Kidney epithelial cell (primary cell): ENCODE measurements around the gene SLC25A21. TPM values are rescaled to one million over a fixed set of nuclear protein-coding genes. Genes with fewer than 3 reads are reported as not detected.

Experiments used
- DNase-seq: peaks from one replicate; pipeline ENCODE4 v3.0.0-alpha.2; 2010; ENCODE audit warnings: low read depth
- H3K27me3 ChIP-seq: 2 replicates; pipeline ENCODE4 v1.6.0; 2011; ENCODE audit warnings: low read length; ENCODE audit not compliant: control insufficient read depth, insufficient read depth
- H3K36me3 ChIP-seq: 2 replicates; pipeline ENCODE4 v1.5.1; 2011; ENCODE audit warnings: low read length; ENCODE audit not compliant: control insufficient read depth, insufficient read depth
- H3K4me3 ChIP-seq: 2 replicates; pipeline ENCODE4 v1.5.1; 2011; ENCODE audit warnings: low read depth, mild to moderate bottlenecking, control low read depth, low read length
- CTCF ChIP-seq: IDR thresholded peaks from 2 replicates; pipeline ENCODE4 v1.5.1; 2011; ENCODE audit warnings: mild to moderate bottlenecking, moderate library complexity, low read length, control low read depth, inconsistent platforms; ENCODE audit not compliant: insufficient read depth, poor library complexity, severe bottlenecking
- total RNA-seq: library from RNA; depleted of rRNA; stranded (reverse); fragments of >200 nt; gene quantifications from 2 replicates; pipeline ENCODE4 v1.2.3, GENCODE V29; 2015

SLC25A21 gene
- total RNA-seq, 1 donor from 2014 or later, result 2.1 TPM

- peak overlapping the region; percentile 61 for H3K4me3 ChIP-seq
- no peaks in the 10 kb centered on the region for H3K36me3 ChIP-seq
- no peak for DNase-seq
Observed at GRCh38 chr14:37172936-37173614, 669 bp upstream of the SLC25A21 start.

DNA sequence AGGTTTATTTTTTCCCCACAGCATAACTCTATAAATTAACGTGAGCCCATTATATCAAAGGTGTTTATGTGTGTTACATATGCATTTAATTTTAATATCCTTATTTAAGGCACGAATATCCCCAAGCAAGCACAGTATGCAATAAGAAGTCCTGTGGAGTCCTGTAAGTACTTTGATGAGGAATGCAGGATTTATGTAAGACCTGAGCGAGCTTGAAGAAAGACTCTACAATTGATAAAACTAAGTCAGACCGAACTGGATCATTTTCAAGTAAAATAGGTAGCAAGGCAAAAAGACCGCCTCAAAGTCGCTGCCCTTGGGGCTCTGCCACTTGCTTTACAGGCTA, 755 bp downstream of the SLC25A21 start:
- no peaks in the 10 kb centered on the region for H3K36me3 ChIP-seq
- no peaks in the 10 kb centered on the region for H3K27me3 ChIP-seq
- H3K4me3 ChIP-seq, result peak overlapping the region; percentile 61
- no peak for DNase-seq
- TF ChIP-seq CTCF, result no peak

More at GRCh38 chr14:37172936-37173614, 669 bp upstream of the SLC25A21 start:
- no peak for TF ChIP-seq CTCF
- no peaks in the 10 kb centered on the region for H3K27me3 ChIP-seq

GRCh38 chr14:37170993-37171392, 1.4 kb downstream of the SLC25A21 start:
- no peak overlapping the region for H3K4me3 ChIP-seq
- no peaks in the 10 kb centered on the region for H3K36me3 ChIP-seq
- no peak for DNase-seq

GRCh38 chr14:37170237-37170636, 2.2 kb downstream of the SLC25A21 start:
- DNase-seq, result no peak

More at GRCh38 chr14:37170993-37171392, 1.4 kb downstream of the SLC25A21 start:
- H3K27me3 ChIP-seq, result no peaks in the 10 kb centered on the region
- no peak for TF ChIP-seq CTCF

DNA sequence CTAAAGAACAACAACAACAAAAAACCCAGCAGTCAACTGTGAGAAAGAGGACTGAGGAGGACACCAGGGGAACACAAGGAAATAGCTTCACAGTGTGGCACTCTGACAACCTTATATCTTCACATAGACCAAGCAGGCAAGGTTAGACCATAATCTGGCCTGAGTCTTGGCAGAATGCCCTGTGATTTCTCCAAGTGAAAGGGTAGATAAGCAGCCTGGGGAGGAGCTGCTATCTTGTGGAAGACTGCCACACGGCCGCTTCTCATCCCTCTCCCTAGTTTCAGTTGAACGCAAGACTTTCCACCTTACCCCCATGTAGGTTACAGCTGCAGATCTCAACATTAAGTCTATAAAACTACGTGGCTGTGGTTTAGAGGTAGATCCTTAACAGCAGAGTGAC, 3.7 kb downstream of the SLC25A21 start:
- DNase-seq, result no peak
- no peak for TF ChIP-seq CTCF
- no peak overlapping the region for H3K4me3 ChIP-seq

More at GRCh38 chr14:37170237-37170636, 2.2 kb downstream of the SLC25A21 start:
- no peaks in the 10 kb centered on the region for H3K27me3 ChIP-seq
- no peak for TF ChIP-seq CTCF
- H3K4me3 ChIP-seq, result no peak overlapping the region
- H3K36me3 ChIP-seq, result no peaks in the 10 kb centered on the region

More for the DNA sequence above, 3.7 kb downstream of the SLC25A21 start:
- no peaks in the 10 kb centered on the region for H3K27me3 ChIP-seq
- H3K36me3 ChIP-seq, result no peaks in the 10 kb centered on the region
